Activated CD4-positive, alpha-beta T cell treated with anti-CD3 and anti-CD28 coated beads, Interleukin-10, Interleukin-2, amounts not matched to agents 100 ng/mL and 50 ng/mL, durations not matched to agents 16 hours and 8 hours (primary cell): ENCODE data around the gene TNFRSF6B.
A peak's percentile ranks its signal among the peaks of the same experiment; 100 is the strongest.

Source experiments
- DNase-seq: peaks from one replicate; pipeline ENCODE4 v3.0.0-alpha.2; 2020

Gene TNFRSF6B

GRCh38 chr20:63739130-63740069 lies 42.9 kb downstream of the TNFRSF6B start, which contains the start of gene SLC2A4RG:
TSS of gene SLC2A4RG (plus strand) at chr20:63739776. CDS start at chr20:63739913, 137 bp downstream.
- DNase-seq = peak; percentile 79

GRCh38 chr20:63740070-63740626 lies 43.7 kb downstream of the TNFRSF6B start:
- peak; percentile 44 for DNase-seq

GRCh38 chr20:63740627-63741353 lies 44.3 kb downstream of the TNFRSF6B start:
- DNase-seq = peak; percentile 37

- no peak for DNase-seq
Measured at GRCh38 chr20:63741354-63741675, 44.9 kb downstream of the TNFRSF6B start.

GRCh38 chr20:63741676-63742380 lies 45.4 kb downstream of the TNFRSF6B start:
- no peak for DNase-seq

GRCh38 chr20:63742381-63743024 lies 46.1 kb downstream of the TNFRSF6B start:
- no peak for DNase-seq

- DNase-seq = no peak
Measured at GRCh38 chr20:63743210-63743970, 46.9 kb downstream of the TNFRSF6B start.

- DNase-seq = no peak
Measured at GRCh38 chr20:63744158-63744557, 47.7 kb downstream of the TNFRSF6B start.

- DNase-seq = no peak
Measured at GRCh38 chr20:63744574-63745423, 48.3 kb downstream of the TNFRSF6B start.

- no peak for DNase-seq
Measured at GRCh38 chr20:63745424-63745805, 49.0 kb downstream of the TNFRSF6B start.

GRCh38 chr20:63745961-63746731 lies 49.7 kb downstream of the TNFRSF6B start:
- no peak for DNase-seq

- DNase-seq = no peak
Measured at GRCh38 chr20:63746751-63747315, 50.4 kb downstream of the TNFRSF6B start.

GRCh38 chr20:63747622-63748069 lies 51.2 kb downstream of the TNFRSF6B start:
- no peak for DNase-seq
